Activated CD8-positive, alpha-beta T cell treated with anti-CD3 and anti-CD28 coated beads for 36 hours (primary cell): ENCODE data around the gene ARHGAP5. TPM values are rescaled to one million over a fixed set of nuclear protein-coding genes. Genes with fewer than 3 reads are reported as not detected.

Experiments used
- ATAC-seq: fragments of 200-7000 bp; cut with Tn5 transposase; one replicate; pipeline ENCODE4 v1.10.0; 2021; ENCODE audit warnings: mild to moderate bottlenecking, moderate library complexity
- CTCF ChIA-PET: fragments of 350-600 bp; sonication (Branson Sonifier 250); formaldehyde crosslinking; loops from one replicate; lab custom pipeline; 2021; ENCODE audit warnings: antibody characterized with exemption; lab: Charles Lee
- POLR2A ChIA-PET: fragments of 350-600 bp; sonication (Branson Sonifier 250); formaldehyde crosslinking; loops from one replicate; lab custom pipeline; 2021; ENCODE audit warnings: antibody characterized with exemption; lab: Charles Lee
- DNase-seq: peaks from one replicate; pipeline ENCODE4 v3.0.0-alpha.2; 2020
- H3K27ac Mint-ChIP-seq: one replicate; pipeline ENCODE4 v1.8.0; 2021; ENCODE audit warnings: mild to moderate bottlenecking, mixed read lengths
- H3K27me3 Mint-ChIP-seq: one replicate; pipeline ENCODE4 v1.8.0; 2021; ENCODE audit warnings: mixed read lengths
- H3K36me3 Mint-ChIP-seq: one replicate; pipeline ENCODE4 v1.8.0; 2021; ENCODE audit warnings: low read depth, mixed read lengths
- H3K4me1 Mint-ChIP-seq: one replicate; pipeline ENCODE4 v1.8.0; 2021; ENCODE audit warnings: low read depth, mixed read lengths
- H3K4me3 Mint-ChIP-seq: one replicate; pipeline ENCODE4 v1.8.0; 2021; ENCODE audit warnings: mild to moderate bottlenecking, moderate library complexity, mixed read lengths
- H3K9me3 Mint-ChIP-seq: one replicate; pipeline ENCODE4 v1.8.0; 2021; ENCODE audit warnings: mixed read lengths
- CTCF ChIP-seq: fragments of 200-600 bp; IDR thresholded peaks from one replicate; pipeline ENCODE4 v1.8.0; 2022; ENCODE audit warnings: antibody characterized with exemption, mild to moderate bottlenecking
- intact Hi-C: fragments of 100-400 bp; cut with micrococcal nuclease; formaldehyde crosslinking; loops from one replicate; pipeline ENCODE4 v1.10.0; 2022
- total RNA-seq, 2 experiments: library from RNA; stranded (reverse); gene quantifications; one replicate each; pipeline ENCODE4 v1.2.3, GENCODE V29; 2021

The ARHGAP5 gene
- total RNA-seq, 2 experiments from 2014 or later: 32.5 to 36.0 TPM

DNA sequence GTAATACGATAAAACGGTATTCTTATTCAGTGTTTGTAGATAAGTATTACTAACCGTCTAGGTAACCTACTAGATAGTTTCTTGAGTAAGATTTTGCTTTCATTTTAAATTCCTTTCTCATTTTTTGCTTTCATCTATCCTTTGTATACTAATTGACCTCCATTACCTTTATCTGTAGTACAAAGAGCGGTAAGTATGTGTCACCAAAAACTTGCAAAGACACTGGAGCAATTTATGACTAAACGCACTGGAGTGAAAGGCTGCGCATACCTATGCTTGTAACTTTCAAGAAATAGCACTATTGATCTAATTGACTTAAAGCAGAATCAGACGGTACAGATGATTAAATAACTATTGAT is 1.7 kb downstream of the ARHGAP5 start:
- TF ChIP-seq CTCF: no peak
- ATAC-seq (peak; percentile 43), DNase-seq (peak; percentile 44)
- POLR2A ChIA-PET: interaction anchor here (1.3 kb wide), 1 partner anchor 123 kb away, joined by 6 read pairs; the partner anchor contains the start of genes RNU6-7 and RNU6-8
- peak overlapping the region; percentile 87 for H3K4me3 Mint-ChIP-seq
- no peaks in the 10 kb centered on the region for H3K36me3 Mint-ChIP-seq
- H3K4me1 Mint-ChIP-seq: peaks cover 38% of the 10 kb centered on the region
- peak overlapping the region; percentile 92 for H3K27ac Mint-ChIP-seq
- no peaks in the 10 kb centered on the region for H3K9me3 Mint-ChIP-seq
- intact Hi-C loops: loop anchor here (1.0 to 10.0 kb wide), 3 partner anchors 123 to 486 kb away; partner anchors contain the start of gene RNU6-7
- CTCF ChIA-PET: interaction anchor here (1.7 kb wide), 1 partner anchor 173 kb away, joined by 7 read pairs; no protein-coding TSS in a partner anchor
- H3K27me3 Mint-ChIP-seq: peaks cover 3% of the 10 kb centered on the region

DNA sequence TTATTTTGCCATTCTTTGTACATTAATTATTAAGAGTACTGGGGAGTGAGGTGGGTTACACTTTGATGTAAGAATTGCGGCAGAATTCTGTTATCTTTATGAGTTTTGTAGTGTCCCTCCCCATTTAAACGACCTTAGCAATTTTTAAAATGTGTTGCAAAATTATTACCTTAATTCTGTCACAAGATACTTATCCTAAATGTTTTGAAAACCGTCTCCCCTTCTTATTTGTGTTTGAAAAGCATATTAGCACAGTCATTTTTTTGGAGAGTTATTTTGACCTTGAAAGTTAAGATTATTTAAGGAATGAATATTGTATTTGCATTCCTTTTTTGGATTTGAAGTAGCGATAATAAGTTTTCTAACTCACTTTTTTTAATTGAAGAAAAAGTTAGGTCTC is 2.2 kb downstream of the ARHGAP5 start:
- Mint-ChIP-seq H3K4me1 (peaks cover 38% of the 10 kb centered on the region), H3K4me3 (peak overlapping the region; percentile 87), H3K27ac (peak overlapping the region; percentile 92), H3K9me3 (no peaks in the 10 kb centered on the region), H3K36me3 (no peaks in the 10 kb centered on the region), H3K27me3 (peaks cover 3% of the 10 kb centered on the region)
- no peak for ATAC-seq
- no peak for DNase-seq
- intact Hi-C loops: loop anchor here (10.0 kb wide), 2 partner anchors 144 to 486 kb away; no protein-coding TSS in a partner anchor
- no peak for TF ChIP-seq CTCF
- POLR2A ChIA-PET: no interaction called here
- CTCF ChIA-PET: no interaction called here

GRCh38 chr14:32080001-32080510 is 3.0 kb downstream of the ARHGAP5 start:
- CTCF ChIA-PET: interaction anchor here (0.7 to 0.9 kb wide), 2 partner anchors 175 kb away, joined by 3 read pairs; no protein-coding TSS in a partner anchor
- H3K4me1 Mint-ChIP-seq: peaks cover 41% of the 10 kb centered on the region

DNA sequence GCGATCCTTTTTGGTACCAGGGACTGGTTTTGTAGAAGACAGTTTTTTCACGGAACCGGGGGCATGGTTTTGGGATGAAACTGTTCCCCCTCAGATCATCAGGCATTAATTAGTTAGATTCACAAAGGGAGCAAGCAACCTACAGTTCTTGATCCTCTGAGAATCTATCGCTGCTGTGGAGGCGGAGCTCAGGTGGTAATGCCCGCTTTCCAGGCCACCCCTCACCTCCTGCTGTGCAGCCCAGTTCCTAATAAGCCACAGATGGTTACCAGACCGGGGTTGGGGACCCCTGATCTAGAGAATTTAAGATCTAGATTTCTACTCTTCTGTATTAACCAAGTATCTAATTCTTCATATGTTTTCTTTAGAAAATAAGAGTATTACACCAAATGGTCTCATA is 4.8 kb downstream of the ARHGAP5 start:
- intact Hi-C loops: no loop called here
- ChIA-PET POLR2A (no interaction called here), CTCF (no interaction called here)
- H3K9me3 Mint-ChIP-seq: no peaks in the 10 kb centered on the region
- no peak for DNase-seq
- H3K4me1 Mint-ChIP-seq: peaks cover 40% of the 10 kb centered on the region
- no peak for TF ChIP-seq CTCF
- no peak overlapping the region for H3K27ac Mint-ChIP-seq
- no peaks in the 10 kb centered on the region for H3K36me3 Mint-ChIP-seq
- no peaks in the 10 kb centered on the region for H3K27me3 Mint-ChIP-seq
- ATAC-seq: no peak
- no peak overlapping the region for H3K4me3 Mint-ChIP-seq

More at GRCh38 chr14:32080001-32080510, 3.0 kb downstream of the ARHGAP5 start:
- Mint-ChIP-seq H3K27ac (no peak overlapping the region), H3K4me3 (no peak overlapping the region), H3K27me3 (peaks cover 1% of the 10 kb centered on the region), H3K9me3 (no peaks in the 10 kb centered on the region), H3K36me3 (no peaks in the 10 kb centered on the region)
- ATAC-seq (no peak), DNase-seq (no peak)
- intact Hi-C loops: no loop called here
- POLR2A ChIA-PET: no interaction called here
- TF ChIP-seq CTCF: no peak

- ATAC-seq: no peak
- no peak overlapping the region for H3K4me3 Mint-ChIP-seq
- peaks cover 40% of the 10 kb centered on the region for H3K4me1 Mint-ChIP-seq
- no peaks in the 10 kb centered on the region for H3K36me3 Mint-ChIP-seq
- ChIA-PET CTCF (interaction anchor here (1.2 kb wide), 1 partner anchor 171 kb away, joined by 3 read pairs; no protein-coding TSS in a partner anchor), POLR2A (no interaction called here)
- TF ChIP-seq CTCF: no peak
- no peak for DNase-seq
- no peaks in the 10 kb centered on the region for H3K27me3 Mint-ChIP-seq
- intact Hi-C loops: no loop called here
- H3K27ac Mint-ChIP-seq: no peak overlapping the region
- H3K9me3 Mint-ChIP-seq: no peaks in the 10 kb centered on the region
Observed at GRCh38 chr14:32083315-32083624, 6.2 kb downstream of the ARHGAP5 start.
